Measurements from ENCODE around the gene CDC73.
"Not testable (repeated sequence)": the region's sequence is repeated elsewhere in the genome, so short reads cannot be mapped to it uniquely, and the experiment has no call there.

The CDC73 gene

DNA sequence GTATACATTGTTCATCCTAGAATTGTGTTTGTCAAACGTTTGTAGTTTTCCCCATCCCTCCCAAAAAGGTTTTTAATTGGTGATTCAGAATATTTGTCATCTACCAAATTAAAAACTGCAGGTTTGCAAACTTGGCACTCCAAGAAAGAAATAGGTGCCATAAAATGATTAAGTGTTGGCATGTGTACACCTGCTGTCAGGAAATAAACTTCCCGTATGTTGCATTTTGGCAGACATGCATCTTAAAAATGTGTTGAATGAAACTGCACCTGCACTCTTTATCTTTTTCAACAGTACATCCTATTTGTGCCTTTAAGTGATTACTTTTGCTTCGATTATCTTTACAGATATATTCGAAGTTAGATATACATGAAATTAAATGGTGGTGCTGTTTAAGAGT, 57.3 kb downstream of the CDC73 start:
- no peak for DNase-seq (ENCODE audit: low read depth in 4 of 4, low spot score in 1 of 4)

DNA sequence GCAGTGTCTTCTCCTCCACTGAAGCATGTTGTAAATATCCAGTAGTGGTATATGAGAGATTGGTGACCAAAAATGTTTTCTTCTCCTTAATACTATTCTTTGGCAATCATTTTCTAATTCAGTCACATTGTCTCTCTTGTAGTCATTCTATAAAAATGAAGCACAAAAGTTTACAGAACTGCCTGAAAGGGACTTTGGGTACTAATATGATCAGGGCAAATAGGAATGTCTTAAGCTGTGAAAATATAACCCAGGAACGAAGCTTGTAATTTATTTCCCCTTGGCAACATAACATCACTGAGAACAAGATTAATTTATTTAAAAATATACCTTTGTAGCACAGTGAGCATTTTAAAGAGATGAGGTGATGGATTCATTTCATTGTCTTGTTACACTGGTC, 59.7 kb downstream of the CDC73 start:
- DNase-seq (ENCODE audit: low read depth in 4 of 4, low spot score in 1 of 4): no peak

- DNase-seq (ENCODE audit: low read depth in 4 of 4, low spot score in 1 of 4): no peak
These were observed 60.2 kb downstream of the CDC73 start for GRCh38 chr1:193181985-193182384.

DNA sequence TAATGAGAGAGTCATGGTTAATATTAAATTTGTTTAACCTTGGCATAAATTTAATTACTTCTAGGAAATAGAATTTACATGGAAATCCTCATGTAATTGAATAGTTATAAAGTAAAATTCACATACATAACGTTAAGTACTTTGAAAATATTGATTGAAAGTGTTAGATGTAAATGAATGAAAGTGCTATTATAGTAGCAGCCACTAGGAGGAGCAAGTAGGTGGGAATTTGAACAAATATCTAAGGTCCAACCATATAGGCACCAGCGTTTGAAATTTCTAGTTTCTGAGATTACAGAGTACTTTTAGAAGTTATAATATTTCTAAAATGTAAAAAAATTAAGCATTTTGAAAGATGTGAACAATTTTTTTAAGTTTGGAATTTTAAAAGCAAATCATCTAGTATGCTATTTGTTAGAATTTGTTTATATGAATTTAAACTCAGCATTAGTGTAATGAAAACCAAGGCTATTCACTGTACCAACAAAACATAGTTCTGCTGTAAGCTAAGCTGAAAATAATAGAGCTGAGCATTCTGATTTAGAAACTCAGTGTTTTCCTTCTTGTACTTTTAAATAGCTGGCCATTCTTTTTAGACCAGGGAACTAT, 61.3 kb downstream of the CDC73 start:
- DNase-seq (ENCODE audit: low read depth in 4 of 4, low spot score in 1 of 4): no peak

DNA sequence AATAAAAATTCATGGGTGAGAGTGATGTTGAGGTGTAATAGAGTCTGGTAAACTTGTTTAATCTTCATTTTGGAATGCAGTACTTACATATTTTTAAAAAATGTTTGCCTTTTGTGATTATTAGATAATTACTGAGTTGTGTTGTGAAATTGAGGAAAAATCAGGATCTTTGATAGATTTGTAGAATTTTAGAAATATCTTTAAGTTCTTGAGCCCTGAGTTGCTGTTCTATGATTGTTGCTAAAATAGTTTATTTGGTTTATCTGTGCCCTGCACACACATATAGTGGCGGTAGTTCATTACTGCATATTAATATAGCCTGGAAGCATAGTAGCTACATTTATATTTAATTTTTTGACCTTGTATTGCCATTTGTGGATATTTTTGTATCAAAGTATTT, 62.9 kb downstream of the CDC73 start:
- DNase-seq (ENCODE audit: low read depth in 4 of 4, low spot score in 1 of 4): no peak

DNA sequence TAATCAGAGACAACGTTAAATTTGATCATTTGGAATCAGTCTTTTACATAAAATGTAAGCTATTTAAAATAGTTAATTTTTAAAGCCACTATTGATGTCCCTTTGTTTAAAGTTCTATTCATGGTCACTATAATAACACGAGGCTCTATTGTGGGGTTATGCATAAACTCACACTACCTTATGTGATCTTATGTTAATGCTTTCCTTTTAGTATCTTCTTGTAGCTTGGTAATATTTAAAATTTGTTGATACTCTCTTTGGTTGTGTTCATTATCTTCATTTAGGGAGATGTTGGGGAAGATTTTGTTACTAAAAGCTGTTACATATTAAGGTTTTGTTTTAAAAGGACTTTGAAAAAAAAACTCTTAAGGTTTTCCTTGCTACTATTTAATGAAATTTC, 63.4 kb downstream of the CDC73 start:
- DNase-seq (ENCODE audit: low read depth in 4 of 4, low spot score in 1 of 4): no peak

- DNase-seq (ENCODE audit: low read depth in 4 of 4, low spot score in 1 of 4): no peak
These were observed 64.3 kb downstream of the CDC73 start, which contains the start of gene B3GALT2 for GRCh38 chr1:193185901-193186731. B3GALT2 (minus strand) TSS chr1:193186613; CDS start chr1:193181562, 5,051 bp downstream.

DNA sequence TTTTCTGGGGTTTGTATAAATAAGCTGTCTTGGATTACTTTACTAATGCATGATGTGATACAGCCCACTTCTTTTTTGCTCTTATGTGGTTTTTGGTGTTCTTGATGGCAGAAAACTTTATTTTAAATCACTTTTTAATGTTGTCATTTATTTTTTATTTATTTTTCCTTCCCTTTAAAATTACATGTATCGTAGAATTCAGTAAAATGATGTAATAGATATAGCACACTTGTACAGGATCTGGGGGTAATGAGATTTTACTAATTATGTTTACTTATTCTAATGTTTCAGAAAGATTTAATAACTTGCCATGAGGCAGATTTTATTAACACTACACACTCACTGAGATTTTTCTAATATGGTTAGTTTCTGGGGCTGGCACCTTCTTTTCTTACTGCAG, 65.3 kb downstream of the CDC73 start:
- DNase-seq (ENCODE audit: low read depth in 4 of 4, low spot score in 1 of 4): no peak

DNA sequence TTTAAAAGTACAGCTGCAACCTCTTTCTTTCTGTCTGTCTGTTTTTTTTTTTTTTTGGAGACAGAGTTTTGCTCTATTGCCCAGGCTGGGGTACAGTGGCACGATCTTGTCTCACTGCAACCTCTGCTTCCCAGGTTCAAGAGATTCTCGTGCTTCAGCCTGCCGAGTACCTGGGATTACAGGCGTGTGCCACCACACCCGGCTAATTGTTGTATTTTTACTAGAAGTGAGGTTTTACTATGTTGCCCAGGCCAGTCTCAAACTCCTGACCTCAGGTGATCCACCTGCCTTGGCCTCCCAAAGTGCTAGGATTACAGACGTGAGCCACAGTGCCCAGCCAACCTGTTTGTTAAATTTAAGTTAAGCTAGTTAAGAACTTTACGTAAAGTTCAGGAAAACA, 67.1 kb downstream of the CDC73 start:
- not testable (repeated sequence) for DNase-seq (ENCODE audit: low read depth in 4 of 4, low spot score in 1 of 4)

- no peak for DNase-seq (ENCODE audit: low read depth in 4 of 4, low spot score in 1 of 4)
These were observed 67.7 kb downstream of the CDC73 start for GRCh38 chr1:193189442-193190095.

GRCh38 chr1:193190096-193190744, 68.4 kb downstream of the CDC73 start:
- DNase-seq (ENCODE audit: low read depth in 4 of 4, low spot score in 1 of 4): no peak

DNA sequence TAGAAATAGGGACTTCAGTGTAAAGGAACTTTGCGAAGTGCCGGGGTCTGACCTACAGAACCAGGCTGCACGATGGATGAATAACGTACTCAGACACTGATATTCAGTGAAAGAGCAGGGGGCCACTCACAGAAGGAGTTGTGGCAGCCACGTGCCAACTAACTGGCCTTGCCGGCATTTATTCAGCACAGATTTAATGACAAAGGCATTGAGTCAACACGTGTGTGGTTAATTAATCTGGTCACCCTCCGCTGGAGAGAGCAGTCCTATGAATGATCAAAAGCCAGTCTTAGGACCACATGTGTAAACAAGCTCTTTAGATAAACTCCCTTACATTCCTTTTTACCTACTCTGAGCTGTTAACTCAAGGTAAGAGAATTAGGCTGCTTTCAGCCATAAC, 70.8 kb downstream of the CDC73 start:
- DNase-seq (ENCODE audit: low read depth in 4 of 4, low spot score in 1 of 4): no peak

GRCh38 chr1:193199940-193200339, 78.1 kb downstream of the CDC73 start:
- no peak for DNase-seq (ENCODE audit: low read depth in 4 of 4, low spot score in 1 of 4)

DNA sequence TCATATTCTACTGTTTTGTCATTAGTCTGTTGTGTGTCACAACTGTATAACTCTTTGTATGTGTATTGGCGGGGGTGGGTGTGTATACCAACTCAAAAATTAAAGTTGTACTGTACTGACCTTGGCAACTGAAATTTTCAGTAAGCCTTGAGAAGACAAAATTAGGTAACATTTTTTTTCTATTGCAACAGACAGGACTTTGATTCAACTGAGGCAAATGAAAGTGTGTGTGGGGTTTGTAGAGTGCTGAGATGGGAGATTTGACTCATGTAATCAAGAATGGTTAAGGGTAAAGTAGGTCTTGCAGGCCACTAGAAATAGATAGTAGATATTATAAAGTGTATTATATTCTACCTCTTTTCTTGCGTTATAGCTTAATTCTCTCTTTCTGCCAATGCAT, 79.2 kb downstream of the CDC73 start:
- no peak for DNase-seq (ENCODE audit: low read depth in 4 of 4, low spot score in 1 of 4)

DNA sequence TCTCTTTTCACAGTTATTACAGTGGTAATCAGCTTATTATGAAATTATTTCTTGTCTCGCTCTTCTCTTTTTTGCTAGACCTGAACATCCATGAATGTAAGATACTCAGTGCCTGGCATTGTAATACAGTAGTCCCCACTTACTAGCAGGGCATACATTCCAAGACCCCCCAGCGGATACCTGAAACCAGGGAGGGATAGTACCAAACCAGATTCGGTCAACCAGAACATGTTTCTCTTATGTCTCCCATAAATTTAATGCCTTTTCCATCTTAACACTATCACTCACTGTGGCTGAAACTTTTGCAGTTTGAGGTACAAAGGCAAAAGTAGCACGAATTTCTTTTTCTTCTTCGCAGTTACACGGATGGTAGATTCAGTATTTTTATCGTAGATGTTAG, 89.2 kb downstream of the CDC73 start:
- DNase-seq (ENCODE audit: low read depth in 4 of 4, low spot score in 1 of 4): no peak

GRCh38 chr1:193211539-193211938, 89.7 kb downstream of the CDC73 start:
- DNase-seq (ENCODE audit: low read depth in 4 of 4, low spot score in 1 of 4): no peak

- DNase-seq (ENCODE audit: low read depth in 4 of 4, low spot score in 1 of 4): no peak
These were observed 90.8 kb downstream of the CDC73 start for GRCh38 chr1:193212637-193213036.

DNA sequence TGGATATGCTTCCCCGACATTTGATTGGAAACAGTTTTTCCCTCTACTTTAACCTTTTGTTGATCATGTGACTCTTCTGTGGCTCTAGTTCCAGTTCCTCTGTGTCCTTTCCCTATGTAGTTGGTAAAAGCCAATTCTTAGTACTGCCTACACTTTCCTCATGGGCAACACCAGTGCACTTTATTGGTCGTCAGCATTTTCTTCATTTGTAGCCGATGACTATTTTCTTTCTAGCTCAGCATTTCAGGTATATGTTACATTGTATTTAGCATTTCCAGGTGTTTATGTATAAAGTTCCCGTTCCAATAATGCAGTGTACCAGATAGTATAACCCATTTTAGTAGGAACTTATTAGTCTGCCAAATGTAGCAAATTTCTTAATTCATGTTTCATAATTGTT, 92.2 kb downstream of the CDC73 start:
- no peak for DNase-seq (ENCODE audit: low read depth in 4 of 4, low spot score in 1 of 4)

GRCh38 chr1:193216920-193217319, 95.1 kb downstream of the CDC73 start:
- DNase-seq (ENCODE audit: low read depth in 4 of 4, low spot score in 1 of 4): no peak

DNA sequence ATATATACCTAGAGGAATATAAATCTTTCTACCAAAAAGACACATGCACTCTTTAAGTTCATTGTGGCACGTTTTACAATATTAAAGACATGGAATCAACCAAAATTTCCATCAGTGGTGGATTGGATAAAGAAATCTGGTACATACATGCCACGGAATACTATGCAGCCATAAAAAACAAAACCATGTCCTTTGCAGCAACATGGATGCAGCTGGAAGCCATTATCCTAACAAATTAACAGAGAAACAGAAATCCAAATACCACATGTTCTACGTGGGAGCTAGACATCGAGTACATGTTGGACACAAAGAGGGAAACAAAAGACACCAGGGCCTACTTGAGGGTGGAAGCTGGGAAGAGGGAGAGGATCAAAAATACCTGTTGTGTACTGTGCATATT, 97.6 kb downstream of the CDC73 start:
- DNase-seq (ENCODE audit: low read depth in 4 of 4, low spot score in 1 of 4): no peak

- DNase-seq (ENCODE audit: low read depth in 4 of 4, low spot score in 1 of 4): no peak
These were observed 99.8 kb downstream of the CDC73 start for GRCh38 chr1:193221651-193222050.

All from stimulated activated CD4-positive, alpha-beta T cell treated with anti-CD3 and anti-CD28 coated beads, Interleukin-1b, Interleukin-23, amount 100 ng/mL, for 24 hours (primary cell).